K562 (cell line): Measurements from ENCODE around the gene NOCT. TPM values are rescaled to one million over a fixed set of nuclear protein-coding genes. Genes with fewer than 3 reads are reported as not detected.

Source experiments
- CLOCK ChIP-seq: fragments of 250-450 bp; sonication (Bioruptor Pico); IDR thresholded peaks from 2 replicates; pipeline ENCODE4 v1.4.0; 2020; ENCODE audit warnings: mild to moderate bottlenecking, moderate library complexity, borderline replicate concordance
- JUNB ChIP-seq: fragments of 450-650 bp; formaldehyde crosslinking; conservative IDR thresholded peaks from 2 replicates; pipeline ENCODE4 v1.4.0; 2020; ENCODE audit warnings: mild to moderate bottlenecking
- MAFG ChIP-seq: fragments of 450-650 bp; conservative IDR thresholded peaks from 2 replicates; pipeline ENCODE4 v1.6.1; 2016; ENCODE audit warnings: missing genetic modification characterization, missing compliant biosample characterization
- MCM5 ChIP-seq: fragments of 450-650 bp; IDR thresholded peaks from 2 replicates; pipeline ENCODE4 v1.6.1; 2016; ENCODE audit warnings: low read depth
- MITF ChIP-seq: IDR thresholded peaks from 2 replicates; pipeline ENCODE4 v1.6.1; 2014; ENCODE audit warnings: antibody characterized with exemption
- NFIX ChIP-seq: fragments of 250-450 bp; sonication (Bioruptor Pico); IDR thresholded peaks from 2 replicates; pipeline ENCODE4 v1.4.0; 2020; ENCODE audit warnings: low read depth, mild to moderate bottlenecking, moderate library complexity
- PHTF2 ChIP-seq: fragments of 250-450 bp; sonication (Bioruptor Pico); IDR thresholded peaks from 2 replicates; pipeline ENCODE4 v1.5.0; 2021; ENCODE audit warnings: mild to moderate bottlenecking
- PML ChIP-seq: IDR thresholded peaks from 2 replicates; pipeline ENCODE4 v1.6.1; 2012; ENCODE audit warnings: low read length, inconsistent platforms
- POU5F1 ChIP-seq: fragments of 150-350 bp; IDR thresholded peaks from 2 replicates; pipeline ENCODE4 v1.6.1; 2014; ENCODE audit warnings: borderline replicate concordance, low read length, low read depth, mild to moderate bottlenecking; ENCODE audit not compliant: partially characterized antibody
- RBM22 ChIP-seq: fragments of 200-400 bp; formaldehyde crosslinking; IDR thresholded peaks from 2 replicates; pipeline ENCODE4 v1.6.1; 2018; ENCODE audit warnings: low read length, low read depth; ENCODE audit not compliant: poor library complexity, severe bottlenecking
- RFX5 ChIP-seq: IDR thresholded peaks from 2 replicates; pipeline ENCODE4 v1.6.1; 2011; ENCODE audit warnings: low read depth, mild to moderate bottlenecking, improper control_type of control experiment, low read length
- SP1 ChIP-seq: sonication (generic); formaldehyde crosslinking; IDR thresholded peaks from 2 replicates; pipeline ENCODE4 v1.8.1; 2022; ENCODE audit warnings: mild to moderate bottlenecking, missing genetic modification reagents
- SRF ChIP-seq, 2 experiments: fragments of 250-450, 450-650 bp in 1 of 2; sonication (Bioruptor Pico) in 1 of 2; sonication (generic) in 1 of 2; formaldehyde crosslinking; IDR thresholded peaks; 2 replicates each; pipeline versions ENCODE4 v1.5.0 to v1.5.1; 2020 to 2022; ENCODE audit warnings: mild to moderate bottlenecking in 1 of 2, missing genetic modification reagents in 1 of 2
- ZBTB11 ChIP-seq, 3 experiments: fragments of 200-800 bp in 1 of 3; fragments of 250-450 bp in 1 of 3; fragments of 450-650 bp in 1 of 3; sonication (Bioruptor Pico) in 1 of 3; sonication (Bioruptor generic) in 1 of 3; formaldehyde crosslinking in 1 of 3; IDR thresholded peaks; 2 replicates each; pipeline versions ENCODE4 v1.6.1 to v1.8.0; 2016 to 2022; ENCODE audit warnings: mild to moderate bottlenecking in 2 of 3, missing genetic modification characterization in 2 of 3, missing compliant biosample characterization in 1 of 3, moderate library complexity in 1 of 3
- ZNF212 ChIP-seq: fragments of 450-650 bp; formaldehyde crosslinking; IDR thresholded peaks from 2 replicates; pipeline ENCODE4 v1.4.0; 2020; ENCODE audit warnings: mild to moderate bottlenecking
- ZNF224 ChIP-seq: sonication (generic); formaldehyde crosslinking; IDR thresholded peaks from 2 replicates; pipeline ENCODE4 v1.8.0; 2022; ENCODE audit warnings: mild to moderate bottlenecking, missing genetic modification reagents
- ZNF253 ChIP-seq: fragments of 250-450 bp; sonication (Bioruptor Pico); conservative IDR thresholded peaks from 2 replicates; pipeline ENCODE4 v1.6.1; 2021; ENCODE audit warnings: mild to moderate bottlenecking
- polyA plus RNA-seq, 8 experiments: library from polyadenylated mRNA; depleted of rRNA in 4 of 8; stranded (reverse) in 5 of 8; unstranded in 3 of 8; fragments of >200 nt; fragmentation: Nextera tagmentation in 2 of 8; fragmentation: Illumina TruSeq in 1 of 8; extraction: Ambion mirVana in 2 of 8; extraction: Trizol in 1 of 8; gene quantifications; 2 replicates each; pipeline versions ENCODE4 v1.2.1 to v1.2.3, GENCODE V29; 2011 to 2014; ENCODE audit warnings: inconsistent platforms in 1 of 8, missing spikeins in 1 of 8
- total RNA-seq, 7 experiments: library from RNA; depleted of rRNA in 6 of 7; stranded (reverse); fragments of >200 nt in 6 of 7; fragmentation: Illumina TruSeq in 2 of 7; extraction: Trizol in 2 of 7; gene quantifications; 2 replicates each; pipeline versions ENCODE4 v1.2.1 to v1.2.3, GENCODE V29; 2011 to 2021; ENCODE audit warnings: low replicate concordance in 1 of 7
- TF ChIP-seq, protein P1 (sequence below): fragments of 250-450 bp; sonication (Bioruptor Pico); IDR thresholded peaks from 2 replicates; pipeline ENCODE4 v1.5.0; 2021

Gene NOCT
- total and polyA plus RNA-seq, 9 of the 15 experiments (the other 6 are each of a cell fraction or from before 2014, with no cell fraction given) = 1.3 to 20.2 (median 11.1) TPM

DNA sequence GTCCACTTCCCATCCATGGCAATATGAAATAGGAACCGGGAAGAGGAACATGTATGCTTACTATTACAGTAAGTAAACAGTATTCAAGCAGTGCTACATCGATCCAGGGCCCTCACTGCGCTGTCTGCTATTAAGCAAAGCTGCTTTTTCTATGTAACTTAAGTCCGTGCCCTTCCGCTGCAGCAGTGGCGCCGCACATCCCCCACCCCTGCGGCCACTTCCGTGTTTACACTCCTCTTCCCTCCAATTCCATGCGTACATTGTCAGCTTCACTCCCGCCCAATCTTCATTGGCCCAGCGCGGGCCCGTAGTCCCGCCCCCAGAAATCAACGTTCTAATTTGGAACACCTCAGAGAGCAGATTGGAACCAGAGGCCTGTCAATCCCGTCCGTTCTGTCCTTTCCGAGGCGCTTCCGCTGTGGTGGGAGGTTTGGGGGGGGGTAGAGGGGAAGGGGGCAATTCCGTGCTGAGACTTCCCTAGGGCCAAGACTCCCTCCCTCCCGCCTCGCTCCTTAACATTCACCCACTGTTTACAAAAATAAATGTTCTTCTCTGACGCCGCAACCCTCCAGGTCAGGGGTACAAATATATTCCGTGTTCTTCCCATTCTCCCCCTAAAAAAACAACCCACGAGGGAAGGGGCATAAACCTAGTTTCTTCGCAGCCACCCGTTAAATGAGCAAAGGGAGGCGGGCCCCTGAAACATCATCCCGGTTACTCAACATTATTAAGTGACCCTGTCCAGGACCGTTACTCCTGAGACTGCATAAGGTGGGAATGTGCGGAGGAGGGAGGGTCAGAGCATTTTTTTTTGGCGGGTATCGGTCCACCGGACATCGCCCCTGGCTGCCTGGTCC lies 67.4 kb downstream of the NOCT start (continued):
- TF ChIP-seq JUNB = no peak
- TF ChIP-seq ZBTB11 (CRISPR knock-in tag; IDR thresholded peaks at IDR 0.05) = peak in 1 of 3 experiments; percentile 41; a peak in 1 of 6 replicates
- TF ChIP-seq POU5F1 = peak; percentile 67
- no peak for TF ChIP-seq MITF
- no peak for TF ChIP-seq RBM22
- TF ChIP-seq, protein P1, sequence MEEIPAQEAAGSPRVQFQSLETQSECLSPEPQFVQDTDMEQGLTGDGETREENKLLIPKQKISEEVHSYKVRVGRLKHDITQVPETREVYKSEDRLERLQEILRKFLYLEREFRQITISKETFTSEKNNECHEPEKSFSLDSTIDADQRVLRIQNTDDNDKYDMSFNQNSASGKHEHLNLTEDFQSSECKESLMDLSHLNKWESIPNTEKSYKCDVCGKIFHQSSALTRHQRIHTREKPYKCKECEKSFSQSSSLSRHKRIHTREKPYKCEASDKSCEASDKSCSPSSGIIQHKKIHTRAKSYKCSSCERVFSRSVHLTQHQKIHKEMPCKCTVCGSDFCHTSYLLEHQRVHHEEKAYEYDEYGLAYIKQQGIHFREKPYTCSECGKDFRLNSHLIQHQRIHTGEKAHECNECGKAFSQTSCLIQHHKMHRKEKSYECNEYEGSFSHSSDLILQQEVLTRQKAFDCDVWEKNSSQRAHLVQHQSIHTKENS = no peak
- TF ChIP-seq PML = peak; percentile 52; the same call in 1 of the 2 replicates
- no peak for TF ChIP-seq ZNF212 (CRISPR knock-in tag)
- TF ChIP-seq MCM5 = no peak
- no peak for TF ChIP-seq MAFG (tag)
- no peak for TF ChIP-seq PHTF2 (CRISPR knock-in tag)
- no peak for TF ChIP-seq NFIX (CRISPR knock-in tag)
- TF ChIP-seq ZNF224 (CRISPR knock-in tag) = no peak
- 0 out of 2 replicates have a peak, but pooled peaks have one; percentile 33 for TF ChIP-seq SP1 (CRISPR knock-in tag)
- TF ChIP-seq SRF (CRISPR knock-in tag; IDR thresholded peaks at IDR 0.05) = peak in 1 of 2 experiments; percentile 15; a peak in 1 of 4 replicates
- TF ChIP-seq RFX5 = no peak
- TF ChIP-seq CLOCK (CRISPR knock-in tag) = no peak
- TF ChIP-seq ZNF253 = no peak
